Activated naive CD8-positive, alpha-beta T cell treated with anti-CD3 and anti-CD28 coated beads, Interleukin-2, amount 50 U/mL, for 16 hours (primary cell): ENCODE results near the gene FAT2.
"Not testable (repeated sequence)": the region's sequence is repeated elsewhere in the genome, so short reads cannot be mapped to it uniquely, and the experiment has no call there.

ENCODE experiments used
- DNase-seq: peaks from one replicate; pipeline ENCODE4 v3.0.0-alpha.2; 2020; ENCODE audit warnings: low read depth, low spot score

FAT2 gene

DNA sequence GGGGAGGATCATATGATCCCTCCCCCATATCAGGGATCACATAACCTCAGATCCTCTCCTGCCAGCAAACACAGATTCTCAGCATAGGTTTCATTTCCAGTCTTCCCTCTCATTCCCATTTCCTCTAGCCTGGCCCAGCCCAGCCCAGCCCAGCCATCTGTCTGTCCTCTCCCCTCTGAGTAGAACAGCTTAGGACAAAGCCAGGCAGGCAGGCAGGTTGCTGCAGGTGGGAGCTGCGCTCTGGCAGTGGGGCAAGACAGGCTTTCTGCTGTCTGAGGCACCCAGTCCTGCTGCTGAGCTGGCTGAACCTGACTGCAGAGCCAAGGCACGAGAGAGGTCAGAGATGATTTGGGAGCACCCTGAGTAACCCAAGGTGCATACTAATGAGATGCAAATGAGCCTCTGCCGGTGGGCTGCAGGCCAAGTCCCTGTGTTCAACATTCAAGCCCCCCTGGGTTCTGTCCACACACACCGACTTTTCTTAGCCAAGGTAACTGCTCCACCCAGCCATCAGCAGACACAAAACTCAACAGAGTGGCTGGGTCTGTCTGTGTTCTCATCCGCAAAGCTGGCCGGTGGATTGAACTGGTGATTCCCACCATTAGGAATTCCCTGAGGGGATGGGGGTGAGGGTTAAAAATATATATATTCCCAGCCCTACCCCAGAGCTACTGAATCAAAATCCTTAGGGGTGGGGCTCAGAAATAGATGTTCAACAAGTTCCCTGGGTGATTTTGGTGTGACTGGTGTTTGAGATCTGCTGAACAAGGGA is 9.1 kb downstream of the FAT2 start:
- DNase-seq, result no peak

DNA sequence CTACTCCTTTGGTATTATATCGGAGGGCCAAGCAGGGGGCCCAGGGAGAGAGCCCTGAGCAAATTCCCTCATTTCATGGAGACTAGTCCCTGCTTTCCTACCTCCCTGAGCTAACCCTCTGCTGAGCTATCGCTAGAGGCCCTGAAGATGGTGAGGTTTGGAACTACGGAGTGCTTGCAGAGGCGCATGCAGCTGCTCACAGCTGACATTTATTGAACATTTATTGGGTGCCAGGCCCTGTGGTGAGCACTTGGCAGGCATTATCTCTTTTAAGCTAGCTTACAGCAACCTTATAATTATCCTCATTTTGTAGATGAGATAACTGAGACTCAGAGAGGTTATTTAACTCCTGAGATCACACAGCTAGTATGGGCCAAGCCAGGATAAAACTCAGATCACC is 9.8 kb downstream of the FAT2 start:
- no peak for DNase-seq

DNA sequence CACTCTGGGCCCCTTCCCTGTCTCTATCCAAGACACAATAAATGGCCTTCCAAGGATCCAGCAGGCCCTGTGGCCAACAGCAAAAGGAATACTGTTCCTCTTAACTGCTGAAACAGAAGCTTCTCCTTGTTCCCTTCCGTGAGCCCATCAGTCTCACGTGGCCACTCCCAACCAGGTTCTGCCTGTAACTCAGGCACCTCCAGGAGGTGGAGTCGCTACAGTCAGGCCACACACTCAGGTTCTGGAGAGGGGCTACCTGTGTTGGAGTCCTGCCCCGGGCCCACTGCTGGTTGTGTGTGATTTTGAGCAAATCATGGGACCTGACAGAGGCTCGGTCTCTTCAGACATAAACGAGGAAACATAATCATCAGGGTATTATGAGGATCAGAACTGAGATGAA is 10.3 kb downstream of the FAT2 start:
- no peak for DNase-seq

DNA sequence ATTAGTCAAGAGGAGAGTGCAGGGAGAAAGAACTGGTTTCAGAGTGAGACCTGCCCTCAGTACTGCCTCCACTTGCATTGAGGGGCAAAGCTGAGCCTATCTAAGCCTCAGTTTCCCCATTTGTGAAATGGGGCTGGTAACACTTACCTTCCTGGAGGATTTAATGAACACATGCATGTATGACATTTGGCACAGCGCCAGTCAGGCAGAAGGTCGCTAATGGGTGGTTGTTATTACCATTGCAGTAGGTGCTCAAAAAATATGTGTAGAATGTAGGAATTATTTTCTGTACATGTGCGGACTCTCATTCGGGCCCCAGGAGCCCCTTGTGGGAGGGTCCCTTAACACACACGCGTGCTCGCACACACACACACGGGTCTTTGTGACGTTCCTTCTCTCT is 10.9 kb downstream of the FAT2 start:
- DNase-seq, result no peak

DNA sequence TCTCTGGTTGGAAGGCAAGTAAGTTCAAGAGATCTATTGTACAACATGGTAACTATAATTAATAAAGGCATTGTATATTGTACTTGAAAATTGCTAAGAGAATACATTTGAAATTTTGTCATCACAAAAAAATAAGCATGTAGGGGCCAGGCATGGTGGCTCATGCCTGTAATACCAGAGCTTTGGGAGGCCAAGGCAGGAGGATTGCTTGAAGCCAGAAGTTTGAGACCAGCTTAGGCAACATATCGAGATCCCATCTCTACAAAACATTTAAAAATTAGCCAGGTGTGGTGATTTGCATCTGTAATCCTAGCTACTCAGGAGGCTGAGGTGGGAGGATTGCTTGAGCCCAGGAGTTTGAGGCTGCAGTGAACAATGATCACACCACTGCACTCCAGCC is 12.0 kb downstream of the FAT2 start:
- not testable (repeated sequence) for DNase-seq

DNA sequence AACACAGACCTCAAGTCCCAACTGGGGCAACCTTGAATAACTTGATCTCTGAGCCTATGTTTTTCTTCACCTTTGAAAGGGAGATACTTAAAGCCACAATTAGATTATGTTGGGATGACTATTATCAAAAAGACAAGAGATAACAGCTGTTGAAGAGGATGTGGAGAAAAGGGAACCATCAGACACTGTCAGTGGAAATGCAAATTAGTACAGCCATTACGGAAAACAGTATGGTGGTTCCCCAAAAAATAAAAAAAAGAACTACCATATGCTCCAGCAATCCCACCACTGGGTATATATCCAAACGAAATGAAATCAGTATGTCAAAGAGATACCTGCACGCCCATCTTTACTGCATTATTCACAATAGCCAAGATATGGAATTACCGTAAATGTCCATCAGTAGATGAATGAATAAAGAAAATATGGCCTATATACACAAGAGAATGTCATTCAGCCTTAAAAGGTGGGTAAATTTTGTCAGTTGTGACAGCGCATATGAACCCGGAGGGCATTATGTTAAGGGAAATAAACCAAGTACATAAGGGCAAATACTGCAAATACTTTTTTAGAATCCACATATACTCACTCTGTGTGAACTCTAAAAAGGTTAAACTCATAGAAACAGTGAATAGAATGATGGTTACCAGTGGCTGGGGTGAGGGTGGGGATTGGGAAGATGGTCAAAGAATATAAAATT is 12.7 kb downstream of the FAT2 start:
- no peak for DNase-seq

DNA sequence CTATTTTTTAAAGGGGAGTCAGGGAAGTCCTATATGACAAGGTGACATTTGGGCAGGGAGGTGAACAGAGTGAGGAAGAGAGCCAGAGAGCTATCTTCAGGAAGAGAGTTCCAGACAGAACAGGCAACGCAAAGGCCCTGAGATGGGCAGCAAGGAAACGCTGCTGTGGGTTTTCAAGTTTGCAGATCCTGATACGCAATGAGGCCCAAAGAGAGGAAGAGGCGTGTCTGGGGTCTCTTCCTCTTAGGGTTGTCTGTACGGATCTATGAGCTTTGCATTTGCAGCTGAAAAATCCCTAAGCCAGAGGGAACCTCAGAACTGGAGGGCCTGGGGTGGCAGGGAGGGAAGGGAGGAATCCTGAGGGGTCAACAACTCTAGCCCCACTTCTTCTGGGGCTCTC is 13.6 kb downstream of the FAT2 start:
- no peak for DNase-seq

DNA sequence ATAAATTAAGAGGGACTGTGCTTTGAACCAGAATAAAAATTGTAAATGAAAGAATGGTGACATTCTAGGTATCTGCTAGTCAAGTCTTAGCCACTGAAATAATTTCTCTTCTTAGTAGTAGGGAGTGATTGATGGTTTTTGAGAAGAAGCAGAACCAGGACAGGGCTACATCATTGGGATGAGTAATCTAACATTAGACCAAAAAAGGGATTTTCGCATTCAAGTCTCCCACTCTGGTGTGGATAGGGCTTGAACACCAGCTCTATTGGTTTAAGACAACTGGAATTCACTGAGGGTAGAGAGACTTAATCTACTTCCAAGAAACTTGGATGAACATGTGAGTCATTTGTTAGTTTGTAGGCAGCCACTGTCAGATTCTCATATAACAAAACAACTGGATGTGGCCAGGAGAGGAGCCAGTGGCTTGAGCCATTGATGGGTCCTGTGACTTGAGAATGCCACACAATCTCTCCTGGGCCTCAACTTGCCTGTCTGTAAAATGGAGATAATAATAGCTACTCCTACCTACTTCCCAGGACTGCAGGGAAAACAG is 16.6 kb downstream of the FAT2 start:
- DNase-seq, result no peak

DNA sequence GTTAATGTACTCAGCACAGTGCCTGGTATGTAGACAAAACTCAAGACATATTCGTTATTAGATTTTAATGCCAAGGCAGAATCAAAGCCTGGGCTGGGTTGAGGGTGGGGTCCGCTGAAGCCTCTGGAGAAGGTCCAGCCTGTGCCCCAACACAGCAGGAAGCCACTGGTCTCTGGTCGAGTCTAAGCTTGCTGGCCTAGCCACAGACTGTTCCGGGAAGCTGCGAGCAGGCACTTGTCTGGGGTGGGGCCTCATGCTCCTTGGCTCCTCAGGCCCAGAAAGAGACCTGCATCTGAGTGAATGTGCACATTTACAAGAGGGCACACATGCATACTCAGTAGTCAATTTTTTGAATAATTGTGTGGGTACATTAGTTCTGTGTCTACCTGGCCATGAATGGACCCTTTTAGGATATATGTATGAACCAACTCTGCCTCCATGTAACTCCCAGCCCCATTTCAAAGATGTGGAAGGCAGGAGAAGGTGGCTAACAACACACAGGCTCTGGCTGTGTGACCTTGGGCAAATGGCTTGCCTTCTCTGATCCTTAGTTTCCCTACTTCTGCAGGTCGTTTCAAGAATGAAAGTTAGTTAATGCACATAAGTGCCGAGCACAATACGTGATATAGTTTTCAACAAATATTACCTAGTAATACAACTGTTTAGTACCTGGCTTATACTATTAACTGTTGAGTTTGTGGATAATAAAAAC is 18.3 kb downstream of the FAT2 start:
- DNase-seq, result no peak

DNA sequence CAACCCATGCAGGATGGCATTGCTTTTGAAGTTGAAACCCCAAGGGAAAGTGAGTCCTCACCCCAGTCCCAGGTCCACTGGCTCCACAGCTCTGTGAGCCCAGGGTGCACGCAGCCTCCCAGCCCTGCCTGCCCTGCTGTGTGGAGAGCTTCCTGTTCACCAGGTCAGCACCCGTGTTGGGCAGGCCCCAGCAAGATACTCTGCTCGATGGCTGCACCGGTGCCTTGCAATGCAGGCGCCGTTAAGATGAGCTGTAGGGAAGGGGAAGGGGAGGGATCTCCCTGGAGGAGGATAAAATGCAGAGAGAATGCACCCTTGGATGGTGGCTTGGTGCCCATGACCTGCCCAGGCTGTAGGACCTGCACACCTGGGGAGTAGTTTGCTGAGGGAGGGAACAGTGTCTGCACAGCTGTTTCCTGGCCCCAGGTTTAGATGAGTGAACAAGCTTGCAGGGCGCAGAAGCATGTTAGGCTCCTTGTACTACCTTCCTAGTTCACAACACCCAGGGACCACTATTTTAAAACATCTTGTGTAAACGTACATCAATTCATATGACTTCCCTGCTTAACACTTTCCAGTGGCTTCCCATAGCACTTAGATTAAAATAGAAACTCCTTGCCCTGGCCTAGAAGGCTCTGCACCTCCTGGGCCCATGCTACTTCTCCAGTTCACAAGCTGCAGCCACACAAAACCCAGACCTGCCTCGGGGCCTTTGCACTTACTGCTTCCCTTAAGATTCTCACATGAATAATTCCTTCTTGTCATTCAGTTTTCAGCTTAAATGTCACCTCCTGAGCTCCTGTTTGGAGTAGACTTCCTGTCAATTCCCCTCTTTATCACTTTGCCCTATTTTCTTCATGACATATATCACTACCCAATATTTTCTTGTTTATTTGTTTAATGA is 19.6 kb downstream of the FAT2 start:
- DNase-seq, result no peak

DNA sequence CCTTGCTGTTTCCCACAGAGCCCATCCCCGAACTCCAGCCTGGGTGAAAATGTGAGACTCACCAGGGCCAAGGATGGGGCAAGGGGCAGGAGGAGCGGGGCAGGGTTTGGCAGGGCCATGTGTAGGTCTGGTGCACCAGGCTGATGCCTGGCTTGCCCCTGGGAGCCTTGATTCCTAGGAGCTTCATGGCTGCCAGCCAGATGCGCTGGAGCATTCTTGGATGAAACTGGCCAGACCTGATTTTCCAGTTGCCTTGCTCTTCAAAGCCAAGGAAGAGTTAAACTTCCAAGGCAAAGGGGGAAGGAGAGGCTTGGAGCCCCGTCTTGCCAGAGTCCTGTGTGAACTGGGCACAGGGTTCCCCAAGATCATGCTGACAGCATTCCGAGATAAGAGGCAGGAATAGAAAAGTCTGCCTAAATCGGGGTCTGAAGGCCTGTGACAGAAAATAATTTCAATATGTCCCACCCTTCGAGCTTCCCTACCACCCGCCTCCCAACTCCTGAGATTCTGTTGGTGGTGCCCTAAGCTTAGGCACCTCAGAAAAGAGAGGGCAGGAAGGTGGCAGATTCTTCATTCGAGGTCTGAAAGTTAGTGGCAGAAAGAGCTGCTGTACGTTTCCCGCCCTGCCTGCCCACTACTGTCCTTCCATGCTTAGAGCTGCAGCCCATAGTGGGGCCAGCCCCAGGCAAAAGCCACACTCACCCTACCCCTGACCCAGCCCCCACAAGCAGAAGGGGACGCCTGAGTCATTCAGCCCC is 20.4 kb downstream of the FAT2 start:
- no peak for DNase-seq

DNA sequence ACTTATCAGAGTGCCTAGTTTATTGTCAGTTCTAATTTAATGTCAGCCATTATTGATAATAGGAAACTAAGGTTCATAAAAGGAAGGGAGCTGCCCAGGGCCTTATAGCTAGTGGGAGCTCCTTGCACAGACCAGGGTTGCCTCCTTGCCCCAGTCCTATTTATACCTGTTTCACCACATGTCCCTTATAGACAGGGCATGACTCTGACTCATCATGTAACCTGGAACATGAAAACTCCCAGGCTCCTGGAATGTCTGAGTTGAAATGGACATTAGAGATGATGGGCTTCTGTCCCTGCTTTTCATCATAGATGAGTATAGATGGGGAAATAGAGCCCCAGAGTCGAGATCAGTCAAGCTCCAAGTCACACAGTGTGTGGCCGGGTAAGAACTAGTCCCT is 21.1 kb downstream of the FAT2 start:
- no peak for DNase-seq

DNA sequence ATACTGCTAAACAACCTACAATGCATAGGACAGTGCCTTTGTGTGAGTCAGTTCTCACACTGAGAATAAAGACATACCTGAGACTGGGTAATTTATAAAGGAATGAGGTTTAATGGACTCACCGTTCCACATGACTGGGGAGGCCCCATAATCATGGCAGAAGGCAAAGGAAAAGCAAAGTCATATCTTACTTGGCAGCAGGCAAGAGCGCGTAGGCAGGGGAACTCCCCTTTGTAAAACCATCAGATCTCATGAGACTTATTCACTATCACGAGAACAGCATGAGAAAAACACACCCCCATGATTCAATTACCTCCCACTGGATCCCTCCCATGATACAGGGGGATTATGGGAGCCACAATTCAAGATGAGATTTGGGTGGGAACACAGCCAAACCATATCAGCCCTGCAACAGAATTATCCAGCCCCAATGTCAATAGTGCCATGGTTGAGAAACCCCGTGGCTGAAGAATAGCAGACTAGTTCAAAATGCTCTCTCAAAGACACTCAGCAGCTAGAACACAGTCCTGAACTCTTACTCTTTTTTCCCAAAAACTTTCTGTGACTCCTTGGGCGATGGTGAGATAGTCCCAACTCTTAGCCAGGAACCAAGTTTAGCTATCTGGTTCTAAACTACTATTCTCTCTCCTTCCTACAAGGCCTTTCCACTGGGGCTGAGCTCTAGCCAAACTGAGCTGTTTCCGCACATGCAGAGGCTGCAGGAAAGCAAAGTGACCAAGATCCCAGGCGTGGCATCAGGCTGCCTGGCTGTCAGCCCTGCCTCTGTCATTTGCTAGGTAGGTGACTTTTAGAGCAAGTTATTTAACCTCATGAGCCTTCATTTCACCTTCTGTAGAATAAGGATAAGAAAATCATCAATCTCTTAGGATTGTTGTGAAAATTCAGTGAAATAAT is 21.7 kb downstream of the FAT2 start:
- no peak for DNase-seq

DNA sequence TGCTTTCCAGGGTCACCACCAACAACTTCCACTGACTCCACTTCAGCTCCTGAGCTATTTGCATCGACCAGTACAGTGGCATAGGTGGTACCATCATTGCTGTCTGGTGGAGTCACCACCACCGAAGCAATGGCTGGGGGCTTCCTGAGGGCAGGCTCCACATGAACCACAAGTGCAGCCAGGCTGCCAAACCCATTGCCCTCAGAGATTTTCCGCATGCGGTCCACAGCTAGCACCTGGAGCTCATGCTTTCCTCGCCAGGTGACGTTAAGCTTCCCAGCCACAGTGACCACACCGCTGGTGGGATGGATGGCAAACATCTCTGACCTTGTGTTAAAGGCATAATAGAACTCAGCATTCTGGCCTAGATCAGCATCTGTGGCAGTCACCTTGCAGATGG is 23.1 kb downstream of the FAT2 start:
- no peak for DNase-seq

DNA sequence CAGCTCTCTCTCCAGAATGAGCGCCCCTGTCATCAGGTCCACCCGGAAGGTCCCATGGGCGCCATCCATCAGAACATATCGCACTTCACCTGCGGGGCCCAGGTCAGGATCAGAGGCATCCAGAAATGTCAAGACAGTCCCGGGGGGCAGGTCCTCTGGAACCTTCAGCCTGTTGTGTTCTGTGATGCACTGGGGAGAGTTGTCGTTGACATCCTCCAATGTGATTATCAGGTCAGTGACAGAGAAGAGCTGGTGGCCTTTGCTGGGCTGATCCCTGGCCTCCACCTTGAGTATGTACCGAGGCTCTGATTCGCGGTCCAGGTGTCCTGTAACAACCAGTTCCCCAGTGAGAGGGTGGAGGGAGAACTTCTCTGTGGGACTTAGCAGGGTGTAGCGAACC is 25.2 kb downstream of the FAT2 start:
- no peak for DNase-seq

DNA sequence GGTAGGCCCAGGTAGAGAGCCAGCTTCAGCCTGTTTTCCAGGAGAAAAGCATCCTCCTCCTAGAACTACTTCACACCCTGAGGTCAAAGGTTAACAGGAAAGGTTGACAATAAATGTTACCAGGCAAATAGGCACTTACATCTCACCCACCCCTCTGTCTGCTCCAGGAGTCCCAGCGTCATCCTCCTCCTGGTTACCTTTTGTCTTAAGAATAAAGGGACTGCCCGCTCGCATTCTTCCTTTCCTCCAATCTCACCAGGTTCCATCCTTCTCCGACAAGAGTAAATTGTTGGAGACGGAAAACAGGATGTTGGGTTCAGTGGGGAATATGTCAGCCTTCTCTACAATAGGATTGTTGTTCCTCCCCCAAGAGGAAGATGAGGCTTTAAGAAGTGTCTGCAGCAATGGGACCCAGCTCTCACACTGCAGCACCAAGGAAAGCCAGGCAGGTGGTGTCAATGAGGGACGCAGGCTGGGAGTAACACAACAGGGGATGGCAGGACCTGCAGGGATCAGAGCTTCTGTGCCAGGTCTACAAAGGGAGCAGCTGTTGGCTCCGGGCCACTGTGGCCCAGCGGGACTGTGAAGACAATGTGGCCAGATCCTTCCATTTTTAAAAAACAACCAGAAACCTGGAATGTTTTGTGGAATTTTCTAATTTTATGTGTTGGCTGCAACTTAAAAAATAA is 29.0 kb downstream of the FAT2 start:
- no peak for DNase-seq

DNA sequence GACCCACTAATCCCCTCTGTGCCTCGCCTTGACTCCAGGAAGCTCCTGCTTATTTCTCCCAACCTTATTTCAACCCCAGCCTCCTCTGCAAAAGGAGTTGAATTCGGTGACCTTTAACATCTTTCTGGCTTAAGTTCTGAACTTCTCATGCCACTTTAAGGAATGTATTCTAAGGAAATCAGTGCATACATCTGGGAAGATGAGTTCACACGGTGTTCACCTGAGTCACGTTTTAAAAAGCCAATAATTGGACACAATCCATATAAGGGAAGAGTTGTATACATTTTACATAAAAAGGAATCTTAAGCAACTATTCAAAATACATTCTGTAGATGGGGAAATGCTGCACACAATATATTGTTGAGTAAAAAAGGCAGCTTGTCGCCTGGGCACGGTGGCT is 33.2 kb downstream of the FAT2 start:
- DNase-seq, result no peak

DNA sequence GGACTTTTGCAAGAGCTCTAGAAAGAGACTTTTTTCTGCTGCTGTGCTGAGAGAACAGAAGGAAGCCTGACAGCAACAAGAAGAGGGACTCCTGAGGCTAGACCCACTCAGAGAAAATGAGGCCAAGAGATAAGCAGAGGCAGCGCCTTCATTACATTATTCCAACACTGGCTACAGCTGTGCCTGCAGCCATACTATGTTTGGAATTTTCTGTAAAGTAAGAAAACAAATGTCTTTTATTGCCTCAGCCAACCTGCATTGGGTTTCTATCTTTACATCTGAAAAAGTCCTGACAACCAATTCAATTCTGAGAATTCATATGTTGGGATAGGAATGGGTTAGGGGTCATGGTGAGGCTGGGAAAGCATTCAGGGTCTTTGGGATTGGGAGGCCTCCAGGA is 33.7 kb downstream of the FAT2 start:
- DNase-seq, result no peak

DNA sequence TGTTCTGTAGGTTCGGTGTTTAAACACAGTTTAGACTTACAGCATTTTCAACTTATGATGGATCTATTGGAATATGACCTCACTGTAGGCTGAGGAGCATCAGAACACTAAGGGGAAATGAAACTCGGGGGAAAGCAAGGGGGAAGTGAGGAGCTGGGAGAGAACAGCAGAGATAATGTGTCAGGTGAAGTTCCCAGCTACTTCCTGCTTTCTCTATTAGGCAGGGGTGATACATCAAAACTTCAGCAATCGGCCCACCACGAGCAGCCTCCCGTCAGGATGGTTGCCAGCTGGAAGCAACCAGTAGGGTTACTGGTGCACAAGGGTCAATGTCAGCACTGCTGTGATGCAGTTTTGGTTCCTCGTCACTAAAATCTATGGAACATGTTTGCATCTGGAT is 34.3 kb downstream of the FAT2 start:
- no peak for DNase-seq
